Measurements from ENCODE around the gene NAGLU.

DNA sequence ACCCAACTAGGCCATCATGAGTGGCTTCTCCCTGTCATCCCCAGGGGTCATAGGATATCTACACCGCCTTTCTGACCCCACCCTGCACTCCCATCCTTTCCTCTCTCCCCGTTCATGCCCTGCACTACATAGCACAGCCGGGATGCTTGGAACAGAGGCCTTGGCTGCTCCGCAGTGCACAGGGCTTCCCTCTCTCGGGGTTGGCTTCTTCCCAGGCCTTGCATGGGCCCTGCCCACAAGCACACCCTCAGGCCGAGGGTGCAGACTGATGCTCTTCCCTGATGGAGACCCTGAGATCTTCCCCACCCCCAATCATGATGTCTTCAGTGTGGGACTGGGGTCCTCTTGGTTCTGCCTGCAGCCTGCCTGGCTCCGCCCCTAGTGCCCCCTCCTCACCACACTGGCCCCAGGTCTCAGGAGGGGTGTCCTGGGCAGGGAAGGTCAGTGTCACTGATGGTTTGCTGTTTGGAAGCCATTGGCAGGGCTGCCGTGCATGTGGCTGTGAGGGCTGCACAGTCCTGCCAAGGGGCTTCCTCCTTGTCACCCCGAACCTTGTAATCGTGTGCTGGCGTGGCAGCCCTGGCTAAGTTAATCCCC, 14.3 kb upstream of the NAGLU start:
- TF ChIP-seq, protein P1, sequence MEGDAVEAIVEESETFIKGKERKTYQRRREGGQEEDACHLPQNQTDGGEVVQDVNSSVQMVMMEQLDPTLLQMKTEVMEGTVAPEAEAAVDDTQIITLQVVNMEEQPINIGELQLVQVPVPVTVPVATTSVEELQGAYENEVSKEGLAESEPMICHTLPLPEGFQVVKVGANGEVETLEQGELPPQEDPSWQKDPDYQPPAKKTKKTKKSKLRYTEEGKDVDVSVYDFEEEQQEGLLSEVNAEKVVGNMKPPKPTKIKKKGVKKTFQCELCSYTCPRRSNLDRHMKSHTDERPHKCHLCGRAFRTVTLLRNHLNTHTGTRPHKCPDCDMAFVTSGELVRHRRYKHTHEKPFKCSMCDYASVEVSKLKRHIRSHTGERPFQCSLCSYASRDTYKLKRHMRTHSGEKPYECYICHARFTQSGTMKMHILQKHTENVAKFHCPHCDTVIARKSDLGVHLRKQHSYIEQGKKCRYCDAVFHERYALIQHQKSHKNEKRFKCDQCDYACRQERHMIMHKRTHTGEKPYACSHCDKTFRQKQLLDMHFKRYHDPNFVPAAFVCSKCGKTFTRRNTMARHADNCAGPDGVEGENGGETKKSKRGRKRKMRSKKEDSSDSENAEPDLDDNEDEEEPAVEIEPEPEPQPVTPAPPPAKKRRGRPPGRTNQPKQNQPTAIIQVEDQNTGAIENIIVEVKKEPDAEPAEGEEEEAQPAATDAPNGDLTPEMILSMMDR (IDR thresholded peaks at IDR 0.05), result no peak
- no peak for TF ChIP-seq POLR2A (IDR thresholded peaks at IDR 0.05)
